K562 (cell line): Measurements from ENCODE around the gene TSHR.

ENCODE experiments used
- BACH1 ChIP-seq: fragments of 200-800 bp; sonication (Bioruptor generic); IDR thresholded peaks from 2 replicates; pipeline ENCODE4 v1.6.1; 2016; ENCODE audit warnings: missing genetic modification characterization, missing compliant biosample characterization
- SNRNP70 ChIP-seq: fragments of 200-400 bp; formaldehyde crosslinking; optimal IDR thresholded peaks from 2 replicates; pipeline ENCODE3; 2017; ENCODE audit warnings: low read depth, low read length
- TF ChIP-seq, protein P1 (sequence below): sonication (generic); formaldehyde crosslinking; IDR thresholded peaks from 2 replicates; pipeline ENCODE4 v1.8.1; 2022; ENCODE audit warnings: missing genetic modification reagents

DNA sequence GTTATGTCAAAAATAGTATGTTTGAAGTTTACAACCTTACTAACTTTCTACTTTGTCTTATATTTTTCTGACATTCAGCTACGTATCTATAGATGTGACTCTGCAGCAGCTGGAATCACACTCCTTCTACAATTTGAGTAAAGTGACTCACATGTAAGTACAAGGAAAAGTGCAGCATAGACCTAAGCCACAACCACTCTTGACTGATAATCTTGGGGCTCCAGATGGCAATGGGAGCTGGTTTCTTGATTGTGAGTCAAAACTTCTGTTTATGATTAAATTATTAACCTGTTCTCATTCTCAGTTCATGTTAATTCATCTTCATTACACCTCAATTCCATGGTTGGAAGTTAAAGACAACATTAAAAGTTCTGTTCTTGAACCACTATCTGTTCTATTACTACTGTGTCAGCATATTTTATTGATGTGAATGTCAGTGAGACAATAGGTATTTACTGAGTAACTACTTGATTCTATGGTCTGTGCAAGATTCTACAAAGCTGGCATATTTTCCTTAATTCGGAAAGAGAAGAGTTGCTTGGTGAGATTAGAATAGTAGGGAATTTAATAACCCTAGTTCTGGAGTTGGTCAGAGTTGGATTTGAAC is 112.9 kb downstream of the TSHR start:
- TF ChIP-seq BACH1 (tag) (no peak), SNRNP70 (no peak)
- TF ChIP-seq, protein P1, sequence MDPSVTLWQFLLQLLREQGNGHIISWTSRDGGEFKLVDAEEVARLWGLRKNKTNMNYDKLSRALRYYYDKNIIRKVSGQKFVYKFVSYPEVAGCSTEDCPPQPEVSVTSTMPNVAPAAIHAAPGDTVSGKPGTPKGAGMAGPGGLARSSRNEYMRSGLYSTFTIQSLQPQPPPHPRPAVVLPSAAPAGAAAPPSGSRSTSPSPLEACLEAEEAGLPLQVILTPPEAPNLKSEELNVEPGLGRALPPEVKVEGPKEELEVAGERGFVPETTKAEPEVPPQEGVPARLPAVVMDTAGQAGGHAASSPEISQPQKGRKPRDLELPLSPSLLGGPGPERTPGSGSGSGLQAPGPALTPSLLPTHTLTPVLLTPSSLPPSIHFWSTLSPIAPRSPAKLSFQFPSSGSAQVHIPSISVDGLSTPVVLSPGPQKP (CRISPR knock-in tag), result no peak
